ENCODE data around the gene SDSL. TPM values are rescaled to one million over a fixed set of nuclear protein-coding genes. Genes with fewer than 3 reads are reported as not detected.

Gene SDSL
- total and polyA plus RNA-seq, 2 experiments from 2014 or later: 6.3 to 14.6 TPM

DNA sequence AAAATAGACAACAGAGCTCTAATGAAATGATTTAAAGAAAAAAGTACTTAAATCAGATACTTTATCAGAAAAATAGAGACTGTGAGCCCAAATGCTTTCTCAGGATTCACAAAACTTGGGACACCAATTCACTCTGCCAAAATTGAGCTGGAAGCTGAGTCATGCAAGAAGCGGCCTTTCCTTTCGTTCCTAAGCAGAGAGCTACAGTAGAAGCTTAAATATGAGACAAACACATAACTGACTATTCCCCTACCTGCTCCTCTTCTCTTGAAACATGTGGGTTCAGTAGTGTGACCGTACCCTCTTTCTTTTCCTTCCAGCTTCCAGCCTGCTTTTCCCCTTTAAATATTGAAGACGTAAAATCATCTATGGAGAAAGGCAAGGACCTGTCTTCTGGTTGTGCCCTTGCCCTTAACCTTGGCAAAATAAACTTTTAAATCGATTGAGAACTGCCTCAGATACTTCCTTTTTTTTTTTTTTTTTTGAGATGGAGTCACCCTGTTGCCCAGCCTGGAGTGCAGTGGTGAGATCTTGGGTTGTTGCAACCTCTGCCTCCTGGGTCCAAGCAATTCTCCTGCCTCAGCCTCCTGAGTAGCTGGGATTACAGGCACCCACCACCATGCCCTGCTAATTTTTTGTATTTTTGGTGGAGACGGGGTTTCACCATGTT, 14.1 kb upstream of the SDSL start:
- H3K9me3 ChIP-seq (ENCODE audit: low read depth): no peaks in the 10 kb centered on the region
- H3K4me1 ChIP-seq (ENCODE audit: insufficient read depth): no peaks in the 10 kb centered on the region
- H3K4me3 ChIP-seq: no peak overlapping the region
- H3K9ac ChIP-seq: no peak overlapping the region
- H3K9me2 ChIP-seq (ENCODE audit: insufficient read depth): no peaks in the 10 kb centered on the region
- no peak overlapping the region for H3K27ac ChIP-seq
- WGBS, 2 experiments (ENCODE audit: low coverage in 1 of 2, low lambda C conversion rate in 2 of 2, missing lambda C conversion rate in 2 of 2): 16 to 21% methylated on average over 6 of the region's 6 CpGs
- peak; percentile 83 for DNase-seq
- H3K36me3 ChIP-seq (ENCODE audit: low read depth): no peaks in the 10 kb centered on the region
- peaks cover 9% of the 10 kb centered on the region; the same call in 1 of the 2 replicates for H3F3A ChIP-seq (ENCODE audit: insufficient read depth)
- H2AFZ ChIP-seq: peak overlapping the region; percentile 56
- no peaks in the 10 kb centered on the region for H4K20me1 ChIP-seq (ENCODE audit: insufficient read depth)
- H3K79me2 ChIP-seq (ENCODE audit: insufficient read depth): no peaks in the 10 kb centered on the region
- TF ChIP-seq EZH2 (IDR thresholded peaks at IDR 0.05; ENCODE audit: insufficient read depth, poor library complexity, severe bottlenecking) (no peak), EZH2phosphoT487 (IDR thresholded peaks at IDR 0.05; ENCODE audit: insufficient read depth, low read depth) (no peak)
- in situ Hi-C loops (cut with MboI): no loop called here
- no peak overlapping the region for H3K4me2 ChIP-seq (ENCODE audit: unreplicated experiment)
- H3K27me3 ChIP-seq (replicated peaks; ENCODE audit: insufficient read depth): no peaks in the 10 kb centered on the region

DNA sequence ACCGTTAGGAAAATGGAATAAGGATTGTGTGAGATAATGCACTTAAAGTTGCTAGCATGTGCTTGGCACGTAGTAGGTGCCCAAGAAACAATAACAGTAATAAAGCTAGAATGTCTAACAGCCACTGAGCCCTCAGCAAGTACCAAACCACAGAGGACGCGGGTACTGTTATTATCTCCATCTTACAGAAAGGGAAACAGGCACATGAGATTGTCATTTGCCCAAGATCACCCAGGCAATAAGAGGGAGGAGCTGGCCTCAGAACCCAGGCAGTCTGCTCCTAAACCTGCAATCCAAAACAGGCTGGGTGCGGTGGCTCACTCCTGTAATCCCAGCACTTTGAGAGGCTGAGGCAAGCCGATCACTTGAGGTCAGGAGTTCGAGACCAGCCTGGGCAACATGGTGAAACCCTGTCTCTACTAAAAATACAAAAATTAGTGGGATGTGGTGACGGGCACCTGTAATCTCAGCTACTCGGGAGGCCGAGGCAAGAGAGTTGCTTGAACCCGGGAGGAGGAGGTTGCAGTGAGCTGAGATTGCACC, 13.4 kb upstream of the SDSL start:
- Histone ChIP-seq H4K20me1 (ENCODE audit: insufficient read depth) (no peaks in the 10 kb centered on the region), H3K27ac (no peak overlapping the region), H3K9me2 (ENCODE audit: insufficient read depth) (no peaks in the 10 kb centered on the region), H3K9ac (no peak overlapping the region), H3F3A (ENCODE audit: insufficient read depth) (peaks cover 9% of the 10 kb centered on the region; the same call in 1 of the 2 replicates), H3K4me1 (ENCODE audit: insufficient read depth) (no peaks in the 10 kb centered on the region), H3K4me2 (ENCODE audit: unreplicated experiment) (no peak overlapping the region), H3K36me3 (ENCODE audit: low read depth) (no peaks in the 10 kb centered on the region), H2AFZ (no peak overlapping the region), H3K27me3 (replicated peaks; ENCODE audit: insufficient read depth) (no peaks in the 10 kb centered on the region), H3K4me3 (no peak overlapping the region), H3K79me2 (ENCODE audit: insufficient read depth) (no peaks in the 10 kb centered on the region), H3K9me3 (ENCODE audit: low read depth) (no peaks in the 10 kb centered on the region)
- DNase-seq: no peak
- TF ChIP-seq EZH2phosphoT487 (IDR thresholded peaks at IDR 0.05; ENCODE audit: insufficient read depth, low read depth) (no peak), EZH2 (IDR thresholded peaks at IDR 0.05; ENCODE audit: insufficient read depth, poor library complexity, severe bottlenecking) (no peak)
- in situ Hi-C loops (cut with MboI): no loop called here
- WGBS, 2 experiments (ENCODE audit: low coverage in 1 of 2, low lambda C conversion rate in 2 of 2, missing lambda C conversion rate in 2 of 2): 84 to 87% methylated on average over 11 of the region's 11 CpGs

DNA sequence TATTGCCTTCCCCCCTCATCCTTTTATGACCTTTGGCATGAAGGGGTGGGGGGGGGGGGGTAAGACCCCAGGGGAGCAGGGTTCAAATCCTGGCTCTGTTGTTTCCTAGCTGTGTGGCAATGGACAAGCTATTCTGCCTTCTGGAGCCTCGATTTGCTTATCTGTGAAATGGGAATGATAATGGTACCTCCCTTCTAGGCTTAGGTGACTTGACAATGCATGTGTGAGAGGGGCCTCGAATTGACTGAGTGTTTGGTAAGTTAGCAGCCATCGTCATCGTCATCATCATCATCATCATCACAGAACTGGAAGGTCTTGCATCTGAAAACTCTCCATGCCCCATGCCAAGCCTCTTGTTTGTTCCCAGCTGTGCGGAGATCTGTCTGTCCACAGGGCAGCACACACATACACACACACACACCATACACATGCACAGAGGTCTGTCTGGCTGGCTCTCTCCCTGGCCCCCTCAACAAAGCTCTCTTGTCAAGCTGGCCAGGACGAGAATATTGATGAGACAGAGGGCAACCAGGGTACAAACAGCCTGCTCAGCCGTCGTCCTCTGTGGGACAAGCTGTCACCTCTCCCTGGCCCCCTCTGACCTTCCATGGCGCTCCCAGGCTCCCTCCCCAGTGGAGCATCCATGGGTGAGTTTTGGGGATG, 12.6 kb upstream of the SDSL start:
- H3K4me2 ChIP-seq (ENCODE audit: unreplicated experiment): no peak overlapping the region

DNA sequence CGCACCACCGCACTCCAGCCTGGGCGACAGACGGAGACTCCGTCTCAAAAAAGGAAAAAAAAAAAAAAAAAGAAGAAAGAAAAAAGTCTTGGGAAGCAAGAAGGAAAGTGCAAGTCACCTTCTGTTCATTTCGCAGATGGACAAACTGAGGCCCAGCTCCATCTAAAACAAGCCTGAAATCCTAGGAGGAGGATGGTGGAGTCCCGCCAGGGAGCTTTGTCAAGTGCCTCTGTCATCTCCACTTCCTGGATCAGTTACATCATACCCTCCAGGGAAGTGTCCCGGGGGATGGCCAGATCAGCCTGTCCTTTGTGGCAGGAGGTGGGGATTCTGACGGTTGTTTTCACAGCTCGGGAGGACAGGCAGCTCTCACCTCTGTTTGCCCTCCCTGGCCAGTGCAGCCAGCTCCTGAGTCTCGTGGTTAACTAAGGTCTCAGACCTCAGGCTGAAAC, 8.7 kb upstream of the SDSL start:
- TF ChIP-seq EZH2phosphoT487 (IDR thresholded peaks at IDR 0.05; ENCODE audit: insufficient read depth, low read depth) (no peak), EZH2 (IDR thresholded peaks at IDR 0.05; ENCODE audit: insufficient read depth, poor library complexity, severe bottlenecking) (no peak)
- H3K9ac ChIP-seq: no peak overlapping the region
- H4K20me1 ChIP-seq (ENCODE audit: insufficient read depth): no peaks in the 10 kb centered on the region
- H3K27me3 ChIP-seq (replicated peaks; ENCODE audit: insufficient read depth): no peaks in the 10 kb centered on the region
- in situ Hi-C loops (cut with MboI): no loop called here
- no peaks in the 10 kb centered on the region for H3K36me3 ChIP-seq (ENCODE audit: low read depth)
- no peak overlapping the region for H3K4me2 ChIP-seq (ENCODE audit: unreplicated experiment)
- WGBS, 2 experiments (ENCODE audit: low coverage in 1 of 2, low lambda C conversion rate in 2 of 2, missing lambda C conversion rate in 2 of 2): 49 to 65% methylated on average over 9 to 11 of the region's 11 CpGs
- no peak overlapping the region for H2AFZ ChIP-seq
- no peaks in the 10 kb centered on the region for H3K4me1 ChIP-seq (ENCODE audit: insufficient read depth)
- no peaks in the 10 kb centered on the region for H3K9me3 ChIP-seq (ENCODE audit: low read depth)
- no peaks in the 10 kb centered on the region for H3K9me2 ChIP-seq (ENCODE audit: insufficient read depth)
- no peaks in the 10 kb centered on the region for H3K79me2 ChIP-seq (ENCODE audit: insufficient read depth)
- peaks cover 4% of the 10 kb centered on the region; the same call in 1 of the 2 replicates for H3F3A ChIP-seq (ENCODE audit: insufficient read depth)
- no peak overlapping the region for H3K4me3 ChIP-seq
- H3K27ac ChIP-seq: no peak overlapping the region
- DNase-seq: peak; percentile 45

More for the DNA sequence above, 12.6 kb upstream of the SDSL start:
- Histone ChIP-seq H3K9ac (no peak overlapping the region), H3K79me2 (ENCODE audit: insufficient read depth) (no peaks in the 10 kb centered on the region), H3F3A (ENCODE audit: insufficient read depth) (peaks cover 9% of the 10 kb centered on the region; the same call in 1 of the 2 replicates), H3K9me3 (ENCODE audit: low read depth) (no peaks in the 10 kb centered on the region), H3K9me2 (ENCODE audit: insufficient read depth) (no peaks in the 10 kb centered on the region), H4K20me1 (ENCODE audit: insufficient read depth) (no peaks in the 10 kb centered on the region), H3K36me3 (ENCODE audit: low read depth) (no peaks in the 10 kb centered on the region), H2AFZ (no peak overlapping the region), H3K4me1 (ENCODE audit: insufficient read depth) (no peaks in the 10 kb centered on the region), H3K27me3 (replicated peaks; ENCODE audit: insufficient read depth) (no peaks in the 10 kb centered on the region), H3K4me3 (no peak overlapping the region), H3K27ac (no peak overlapping the region)
- WGBS, 2 experiments (ENCODE audit: low coverage in 1 of 2, low lambda C conversion rate in 2 of 2, missing lambda C conversion rate in 2 of 2): 53 to 55% methylated on average over 8 to 9 of the region's 9 CpGs
- TF ChIP-seq EZH2 (IDR thresholded peaks at IDR 0.05; ENCODE audit: insufficient read depth, poor library complexity, severe bottlenecking) (no peak), EZH2phosphoT487 (IDR thresholded peaks at IDR 0.05; ENCODE audit: insufficient read depth, low read depth) (no peak)
- no peak for DNase-seq
- in situ Hi-C loops (cut with MboI): no loop called here

Data from GM23248 (cell line).